Measurements from ENCODE around the gene ATP23.

ATP23 gene

GRCh38 chr12:57896434-57897201 is 44.7 kb upstream of the ATP23 start:
- Histone ChIP-seq H3K9ac (ENCODE audit: low read depth, low read length, poor library complexity, severe bottlenecking) (no peak overlapping the region), H3K4me1 (ENCODE audit: insufficient read depth, low read length, poor library complexity, severe bottlenecking) (peaks cover 54% of the 10 kb centered on the region), H2AFZ (ENCODE audit: low read length) (no peak overlapping the region)

GRCh38 chr12:57897286-57897974 is 43.9 kb upstream of the ATP23 start:
- no peaks in the 10 kb centered on the region for H3K9me2 ChIP-seq (replicated peaks; ENCODE audit: low read depth, low read length)
- 0 out of 2 replicates have a peak, but pooled peaks cover 9% of the 10 kb centered on the region for H3F3A ChIP-seq (ENCODE audit: low read depth)
- TF ChIP-seq CTCF (conservative IDR thresholded peaks at IDR 0.05; ENCODE audit: low read length) (no peak), EZH2phosphoT487 (IDR thresholded peaks at IDR 0.05; ENCODE audit: borderline replicate concordance) (no peak)
- peak overlapping the region; percentile 1 for H3K9ac ChIP-seq (ENCODE audit: low read depth, low read length, poor library complexity, severe bottlenecking)
- no peak overlapping the region for H3K4me3 ChIP-seq (ENCODE audit: low read length, poor library complexity, severe bottlenecking)
- H3K79me2 ChIP-seq (ENCODE audit: insufficient read depth, low read length), result no peaks in the 10 kb centered on the region
- no peak overlapping the region for H3K4me2 ChIP-seq (ENCODE audit: low read depth, low read length, poor library complexity, severe bottlenecking)
- no peaks in the 10 kb centered on the region for H3K27me3 ChIP-seq (ENCODE audit: insufficient read depth, low read length, poor library complexity, severe bottlenecking)
- no peak overlapping the region; the same call in 1 of the 2 replicates for H2AFZ ChIP-seq (ENCODE audit: low read length)
- peaks cover 54% of the 10 kb centered on the region for H3K4me1 ChIP-seq (ENCODE audit: insufficient read depth, low read length, poor library complexity, severe bottlenecking)
- H3K36me3 ChIP-seq (ENCODE audit: insufficient read depth, low read length), result no peaks in the 10 kb centered on the region
- no peaks in the 10 kb centered on the region for H3K9me3 ChIP-seq (ENCODE audit: insufficient read depth, low read depth, low read length)
- no peaks in the 10 kb centered on the region for H4K20me1 ChIP-seq (ENCODE audit: insufficient read depth, low read length, poor library complexity, severe bottlenecking)

More at GRCh38 chr12:57896434-57897201, 44.7 kb upstream of the ATP23 start:
- Histone ChIP-seq H3K36me3 (ENCODE audit: insufficient read depth, low read length) (no peaks in the 10 kb centered on the region), H3K79me2 (ENCODE audit: insufficient read depth, low read length) (no peaks in the 10 kb centered on the region), H3K4me2 (ENCODE audit: low read depth, low read length, poor library complexity, severe bottlenecking) (no peak overlapping the region), H3K9me3 (ENCODE audit: insufficient read depth, low read depth, low read length) (no peaks in the 10 kb centered on the region), H3F3A (ENCODE audit: low read depth) (0 out of 2 replicates have a peak, but pooled peaks cover 9% of the 10 kb centered on the region), H3K27me3 (ENCODE audit: insufficient read depth, low read length, poor library complexity, severe bottlenecking) (no peaks in the 10 kb centered on the region), H3K9me2 (replicated peaks; ENCODE audit: low read depth, low read length) (no peaks in the 10 kb centered on the region), H3K4me3 (ENCODE audit: low read length, poor library complexity, severe bottlenecking) (no peak overlapping the region), H4K20me1 (ENCODE audit: insufficient read depth, low read length, poor library complexity, severe bottlenecking) (no peaks in the 10 kb centered on the region)
- TF ChIP-seq EZH2phosphoT487 (IDR thresholded peaks at IDR 0.05; ENCODE audit: borderline replicate concordance) (no peak), CTCF (conservative IDR thresholded peaks at IDR 0.05; ENCODE audit: low read length) (no peak)

- no peaks in the 10 kb centered on the region for H3K9me2 ChIP-seq (replicated peaks; ENCODE audit: low read depth, low read length)
- H2AFZ ChIP-seq (ENCODE audit: low read length), result peak overlapping the region; percentile 57
- no peaks in the 10 kb centered on the region for H3K27me3 ChIP-seq (ENCODE audit: insufficient read depth, low read length, poor library complexity, severe bottlenecking)
- no peaks in the 10 kb centered on the region for H3K36me3 ChIP-seq (ENCODE audit: insufficient read depth, low read length)
- TF ChIP-seq EZH2phosphoT487 (IDR thresholded peaks at IDR 0.05; ENCODE audit: borderline replicate concordance) (no peak), CTCF (conservative IDR thresholded peaks at IDR 0.05; ENCODE audit: low read length) (no peak)
- H3K9ac ChIP-seq (ENCODE audit: low read depth, low read length, poor library complexity, severe bottlenecking), result peak overlapping the region; percentile 49
- peaks cover 54% of the 10 kb centered on the region for H3K4me1 ChIP-seq (ENCODE audit: insufficient read depth, low read length, poor library complexity, severe bottlenecking)
- H3K4me2 ChIP-seq (ENCODE audit: low read depth, low read length, poor library complexity, severe bottlenecking), result peak overlapping the region; percentile 72
- no peaks in the 10 kb centered on the region for H3K9me3 ChIP-seq (ENCODE audit: insufficient read depth, low read depth, low read length)
- no peaks in the 10 kb centered on the region for H3K79me2 ChIP-seq (ENCODE audit: insufficient read depth, low read length)
- peak overlapping the region; percentile 39 for H3K4me3 ChIP-seq (ENCODE audit: low read length, poor library complexity, severe bottlenecking)
- H4K20me1 ChIP-seq (ENCODE audit: insufficient read depth, low read length, poor library complexity, severe bottlenecking), result no peaks in the 10 kb centered on the region
- 0 out of 2 replicates have a peak, but pooled peaks cover 9% of the 10 kb centered on the region for H3F3A ChIP-seq (ENCODE audit: low read depth)
These were observed 42.9 kb upstream of the ATP23 start for GRCh38 chr12:57898308-57898970.
